HTR-8/SVneo (cell line): ENCODE results near the gene FABP6.
A peak's percentile ranks its signal among the peaks of the same experiment; 100 is the strongest.
"Not testable (repeated sequence)": the region's sequence is repeated elsewhere in the genome, so short reads cannot be mapped to it uniquely, and the experiment has no call there.

Source experiments
- DNase-seq: peaks from one replicate; pipeline ENCODE4 v3.0.0; 2011; ENCODE audit warnings: low spot score, mixed read lengths; ENCODE audit not compliant: insufficient read length
- FAIRE-seq: peaks from 2 replicates; lab custom pipeline; 2011; peaks lifted over from hg19 to GRCh38; lab: Jason Lieb, UNC

Gene FABP6

GRCh38 chr5:160229190-160229742, at the start of gene FABP6:
TSS of gene FABP6 (plus strand) at chr5:160229506. CDS start at chr5:160229558, 52 bp downstream.
- FAIRE-seq, result no peak
- no peak for DNase-seq

GRCh38 chr5:160180931-160181330, 48.4 kb upstream of the FABP6 start:
- FAIRE-seq, result no peak
- DNase-seq, result no peak

- FAIRE-seq (no peak), DNase-seq (no peak)
These were observed 47.2 kb upstream of the FABP6 start for GRCh38 chr5:160181965-160182622.

GRCh38 chr5:160183075-160183474, 46.2 kb upstream of the FABP6 start:
- FAIRE-seq (peak; percentile 84), DNase-seq (peak; percentile 39)

GRCh38 chr5:160185626-160186360, 43.5 kb upstream of the FABP6 start:
- no peak for DNase-seq

GRCh38 chr5:160186480-160186879, 42.8 kb upstream of the FABP6 start:
- FAIRE-seq (no peak), DNase-seq (no peak)

More at GRCh38 chr5:160185626-160186360, 43.5 kb upstream of the FABP6 start:
- FAIRE-seq, result no peak

DNA sequence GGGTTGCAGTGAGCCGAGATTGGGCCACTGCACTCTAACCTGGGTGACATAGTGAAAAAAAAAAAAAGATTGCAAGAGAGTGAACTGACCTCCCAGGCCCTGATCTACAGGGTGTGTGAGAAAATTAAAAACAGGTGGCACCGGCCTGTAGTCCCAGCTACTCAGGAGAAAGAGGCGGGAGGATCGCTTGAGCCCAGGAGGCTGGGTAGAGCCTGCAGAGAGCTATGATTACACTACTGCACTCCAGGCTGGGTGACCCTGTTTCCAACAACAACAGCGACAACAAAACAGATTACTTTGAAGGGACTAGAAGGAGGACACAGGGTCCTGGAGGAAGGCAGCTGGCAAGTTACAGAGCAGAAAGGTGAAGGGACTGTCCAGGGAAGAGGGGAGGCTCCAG, 42.2 kb upstream of the FABP6 start:
- FAIRE-seq, result no peak
- DNase-seq, result no peak

GRCh38 chr5:160188141-160189015, 40.9 kb upstream of the FABP6 start:
- FAIRE-seq (no peak), DNase-seq (peak; percentile 61)

DNA sequence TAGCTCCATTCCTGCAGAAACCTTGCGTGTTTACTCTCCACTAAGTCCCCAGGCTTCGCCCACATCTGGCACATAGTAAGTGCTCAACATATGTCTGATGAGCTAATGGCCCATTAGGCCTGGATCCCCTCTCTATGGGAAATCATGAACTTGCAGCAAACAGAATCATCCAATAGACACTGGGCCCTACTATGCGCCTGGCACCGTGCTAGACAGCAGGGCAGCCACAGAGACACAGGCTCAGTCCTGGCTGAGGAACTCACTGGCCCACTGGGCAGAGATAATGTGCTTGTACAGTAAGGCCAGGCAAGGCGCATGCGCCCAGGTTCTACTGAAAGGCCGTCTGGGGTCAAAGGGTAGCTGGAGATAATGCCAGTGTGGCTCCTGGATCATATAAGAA, 36.9 kb upstream of the FABP6 start:
- FAIRE-seq (peak; percentile 4), DNase-seq (no peak)

- not testable (repeated sequence) for DNase-seq, FAIRE-seq
These were observed 36.2 kb upstream of the FABP6 start for GRCh38 chr5:160193076-160193475.

DNA sequence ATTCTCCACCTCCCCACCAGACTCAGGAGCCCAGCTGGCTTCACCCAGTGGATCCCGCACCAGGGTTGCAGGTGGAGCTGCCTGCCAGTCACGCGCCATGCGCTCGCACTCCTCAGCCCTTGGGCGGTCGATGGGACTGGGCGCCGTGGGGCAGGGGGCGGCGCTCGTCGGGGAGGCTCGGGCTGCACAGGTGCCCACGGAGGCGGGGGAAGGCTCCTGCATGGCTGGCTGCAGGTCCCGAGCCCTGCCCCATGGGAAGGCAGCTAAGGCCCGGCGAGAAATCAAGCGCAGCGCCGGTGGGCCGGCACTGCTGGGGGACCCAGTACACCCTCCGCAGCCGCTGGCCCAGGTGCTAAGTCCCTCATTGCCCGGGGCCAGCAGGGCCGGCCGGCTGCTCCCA, 35.5 kb upstream of the FABP6 start:
- FAIRE-seq, DNase-seq: not testable (repeated sequence)

DNA sequence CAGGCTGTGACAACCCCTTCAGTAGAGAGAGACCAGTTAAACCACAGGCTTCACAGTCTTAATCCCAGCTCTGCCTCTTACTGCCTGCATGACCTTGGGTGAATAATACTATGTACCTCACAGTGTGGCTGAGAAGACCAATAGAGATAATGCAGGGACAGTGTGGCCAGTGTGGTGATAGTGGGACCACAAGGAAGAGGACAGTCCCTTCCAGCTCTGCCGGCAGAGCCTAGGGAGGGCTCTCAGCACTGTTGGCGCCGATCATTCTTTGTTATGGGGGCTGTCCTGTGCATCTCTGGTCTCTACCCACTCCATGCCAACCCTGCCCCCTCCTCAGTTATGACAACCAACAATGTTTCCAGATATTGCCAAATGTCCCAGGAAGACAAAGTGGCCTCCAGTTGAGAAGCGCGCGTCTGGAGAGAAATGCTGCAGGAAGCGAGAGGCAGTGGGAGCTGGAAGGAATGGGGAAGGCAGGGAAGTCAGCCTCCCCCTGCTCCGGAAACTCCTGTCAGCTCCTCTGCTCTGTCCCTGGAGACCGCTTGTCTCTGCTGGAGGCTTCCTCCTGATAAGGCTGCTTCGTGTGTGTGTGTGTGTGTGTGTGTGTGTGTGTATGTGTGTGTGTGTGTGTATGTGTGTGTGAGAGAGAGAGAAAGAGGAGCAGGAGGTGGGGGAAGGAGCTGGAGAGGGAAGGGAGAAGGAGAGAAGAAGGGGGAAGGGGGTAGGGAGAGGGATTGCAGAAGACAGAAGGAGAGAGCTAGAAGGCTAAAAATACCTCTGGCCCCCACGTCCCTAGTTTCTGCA, 31.8 kb upstream of the FABP6 start:
- FAIRE-seq (no peak), DNase-seq (no peak)

- FAIRE-seq (no peak), DNase-seq (no peak)
These were observed 31.2 kb upstream of the FABP6 start for GRCh38 chr5:160198146-160198545.

DNA sequence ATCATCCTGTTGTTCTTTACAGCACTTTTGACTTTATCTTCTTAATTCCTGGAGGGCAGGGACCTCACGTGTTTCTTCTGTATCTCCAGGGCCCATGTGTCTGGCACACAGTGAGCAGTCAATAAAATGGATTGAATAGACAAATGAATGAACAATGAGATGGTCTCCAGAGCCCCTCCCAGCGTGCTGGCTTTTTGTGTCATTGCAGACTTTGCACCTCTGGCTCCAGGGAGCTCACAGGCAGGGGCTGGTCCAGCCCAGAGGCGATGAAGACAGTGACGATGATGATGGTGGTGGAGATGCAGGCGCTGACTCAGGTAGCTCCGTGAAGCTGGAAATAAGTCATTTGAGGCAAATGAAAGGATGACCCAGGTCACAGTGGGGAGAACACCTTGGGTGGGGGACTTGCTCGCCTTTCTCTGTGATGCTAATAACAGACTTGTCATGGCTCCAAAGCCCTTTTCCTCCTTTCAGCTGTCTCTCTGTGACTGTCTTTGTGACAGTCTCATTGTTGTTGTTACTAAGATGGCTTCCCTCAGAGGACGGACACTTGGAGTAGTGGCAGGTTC, 30.4 kb upstream of the FABP6 start:
- no peak for FAIRE-seq
- DNase-seq, result no peak

DNA sequence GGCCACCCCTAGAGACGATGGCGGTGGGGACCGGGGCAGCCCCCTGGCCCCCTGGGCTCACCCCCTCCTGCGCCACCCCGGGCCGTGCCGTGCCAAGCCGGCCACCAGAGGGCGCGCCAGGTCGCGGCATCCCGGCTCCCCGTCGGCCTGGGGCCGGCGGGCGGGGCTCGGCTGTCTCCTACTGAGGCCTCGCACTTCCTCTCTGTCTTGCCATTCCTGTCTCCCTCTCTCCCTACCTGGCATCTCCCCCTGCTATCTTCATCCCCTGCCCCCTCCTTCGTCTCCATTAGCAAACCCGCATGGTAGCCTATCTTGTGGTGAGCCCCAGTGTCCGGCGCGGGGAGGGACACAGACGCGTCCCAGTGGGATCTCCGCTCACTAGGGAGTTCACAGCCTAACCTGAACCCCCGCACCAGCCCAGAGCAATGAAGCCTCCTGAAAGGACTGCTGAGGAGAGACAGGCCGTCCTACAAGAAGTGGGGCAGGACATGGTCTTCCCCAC, 29.8 kb upstream of the FABP6 start:
- peak; percentile 85 for DNase-seq
- no peak for FAIRE-seq

GRCh38 chr5:160207061-160207460, 22.2 kb upstream of the FABP6 start:
- no peak for FAIRE-seq

DNA sequence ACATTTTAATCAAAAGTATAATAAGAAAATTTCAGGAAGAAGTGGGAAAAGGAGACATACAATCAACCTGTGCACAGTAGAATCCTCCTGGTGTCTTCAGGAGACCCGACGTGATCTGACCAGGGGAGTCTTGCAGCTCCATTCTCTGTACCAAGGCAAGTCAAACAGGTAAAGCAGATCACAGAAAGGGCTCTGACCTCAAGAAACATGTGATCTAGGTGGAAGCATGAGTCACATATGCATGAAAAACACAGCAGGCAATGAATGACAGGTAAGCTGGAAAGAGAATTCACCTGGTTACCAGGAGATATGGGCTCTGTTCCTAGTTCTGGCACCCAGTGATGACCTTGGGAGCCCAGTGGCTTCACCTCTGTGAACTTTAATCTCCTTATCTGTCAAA, 19.4 kb upstream of the FABP6 start:
- DNase-seq (no peak), FAIRE-seq (no peak)

More at GRCh38 chr5:160207061-160207460, 22.2 kb upstream of the FABP6 start:
- DNase-seq, result no peak

- no peak for DNase-seq
- FAIRE-seq, result no peak
These were observed 18.7 kb upstream of the FABP6 start for GRCh38 chr5:160210606-160211005.

DNA sequence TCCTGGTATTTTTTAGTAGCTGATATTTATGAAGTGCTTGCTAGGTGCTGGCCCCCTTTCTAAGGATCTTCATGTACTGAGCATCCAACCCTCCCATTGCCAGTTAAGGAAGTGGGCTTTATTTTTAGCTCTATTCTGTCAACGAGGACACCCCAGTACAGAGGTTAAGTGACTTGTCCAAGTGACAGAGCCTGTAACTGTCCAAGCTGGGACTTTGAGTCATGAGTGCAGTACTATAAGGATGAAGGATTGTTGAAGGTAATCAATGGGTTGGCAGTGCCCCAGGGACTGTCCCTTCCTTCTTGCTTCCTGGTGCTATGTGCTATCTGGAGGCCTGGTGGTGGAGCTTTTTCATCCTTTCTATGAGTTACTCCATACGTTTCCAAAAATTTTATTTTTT, 18.0 kb upstream of the FABP6 start:
- DNase-seq (no peak), FAIRE-seq (no peak)
